ENCODE results near the gene BACH2.

Gene BACH2

GRCh38 chr6:90080876-90081481, 215.7 kb downstream of the BACH2 start:
- peak; percentile 18 for DNase-seq (ENCODE audit: low read depth)
- no peak for TF ChIP-seq CTCF (IDR thresholded peaks at IDR 0.05; ENCODE audit: low read depth, low read length, missing control alignments)
- no peak overlapping the region for H3K4me3 ChIP-seq (ENCODE audit: low read depth, low read length)

GRCh38 chr6:90079560-90080490, 216.8 kb downstream of the BACH2 start:
- H3K4me3 ChIP-seq (ENCODE audit: low read depth, low read length), result no peak overlapping the region

GRCh38 chr6:90078513-90079289, 217.9 kb downstream of the BACH2 start:
- no peak for DNase-seq (ENCODE audit: low read depth)
- TF ChIP-seq CTCF (IDR thresholded peaks at IDR 0.05; ENCODE audit: low read depth, low read length, missing control alignments), result no peak
- no peak overlapping the region for H3K4me3 ChIP-seq (ENCODE audit: low read depth, low read length)

More at GRCh38 chr6:90079560-90080490, 216.8 kb downstream of the BACH2 start:
- no peak for TF ChIP-seq CTCF (IDR thresholded peaks at IDR 0.05; ENCODE audit: low read depth, low read length, missing control alignments)
- no peak for DNase-seq (ENCODE audit: low read depth)

- no peak for TF ChIP-seq CTCF (IDR thresholded peaks at IDR 0.05; ENCODE audit: low read depth, low read length, missing control alignments)
- DNase-seq (ENCODE audit: low read depth), result no peak
- H3K4me3 ChIP-seq (ENCODE audit: low read depth, low read length), result no peak overlapping the region
Observed at GRCh38 chr6:90076511-90077415, 219.9 kb downstream of the BACH2 start.

GRCh38 chr6:90074161-90074850, 222.3 kb downstream of the BACH2 start:
- no peak overlapping the region for H3K4me3 ChIP-seq (ENCODE audit: low read depth, low read length)
- no peak for DNase-seq (ENCODE audit: low read depth)
- no peak for TF ChIP-seq CTCF (IDR thresholded peaks at IDR 0.05; ENCODE audit: low read depth, low read length, missing control alignments)
